ENCODE results near the gene TCAP. TPM values are rescaled to one million over a fixed set of nuclear protein-coding genes. Genes with fewer than 3 reads are reported as not detected.

The TCAP gene
- total and polyA plus RNA-seq, 10 of the 15 experiments (the other 5 are each of a cell fraction or from before 2014, with no cell fraction given) = 0.17 to 1.0 (median 0.36) TPM; not detected in 3

DNA sequence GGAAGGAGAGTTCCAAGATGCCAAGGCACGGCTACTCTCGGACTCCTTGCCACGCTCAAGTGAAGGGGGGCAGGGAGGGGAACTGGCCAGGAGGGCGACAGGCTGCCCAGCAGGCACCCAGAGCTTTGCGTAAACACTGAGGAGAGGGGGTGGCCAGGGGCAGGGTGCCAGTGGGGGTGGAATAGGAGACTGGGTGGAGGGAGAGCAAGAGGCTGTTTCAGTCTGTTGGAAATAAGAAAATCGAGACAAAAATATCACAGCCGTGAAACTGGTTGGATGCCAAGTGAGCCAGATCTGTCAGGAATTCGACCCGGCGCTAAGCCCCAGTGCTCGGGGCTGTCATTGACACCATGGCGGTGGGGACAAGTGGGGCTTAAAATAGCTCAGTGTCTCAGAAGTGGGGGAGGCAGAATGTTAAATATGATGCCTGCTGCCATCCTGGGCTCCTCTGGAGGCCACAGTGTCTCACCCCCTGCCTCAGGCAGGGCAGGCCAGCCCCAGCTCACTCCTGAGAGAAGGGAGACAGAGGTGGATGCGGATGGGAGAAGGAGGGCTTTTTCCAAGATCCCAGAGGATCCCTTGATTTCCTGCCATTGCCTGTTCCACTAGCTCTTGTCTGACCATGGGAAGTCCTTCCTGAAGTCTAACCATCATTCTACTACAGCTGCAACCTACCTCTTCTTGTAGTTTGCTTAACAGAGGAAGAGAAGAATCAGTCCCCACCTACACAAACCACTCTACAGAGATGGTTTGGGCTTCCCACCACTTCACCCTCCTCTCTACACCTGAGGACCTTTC lies 12.6 kb downstream of the TCAP start:
- Histone ChIP-seq H3K27me3 (replicated peaks in 1 of 2; ENCODE audit: control insufficient read depth in 2 of 2, insufficient read depth in 2 of 2, low read length in 1 of 2) (no peaks in the 10 kb centered on the region), H3K36me3 (ENCODE audit: control insufficient read depth in 2 of 2, insufficient read depth in 2 of 2, low read length in 1 of 2) (no peaks in the 10 kb centered on the region), H3K9me3 (replicated peaks; ENCODE audit: control insufficient read depth, insufficient read depth, low read length) (no peaks in the 10 kb centered on the region), H3K79me2 (ENCODE audit: control insufficient read depth, insufficient read depth, low read length) (no peaks in the 10 kb centered on the region), H2AFZ (ENCODE audit: control insufficient read depth, low read depth, low read length) (no peak overlapping the region), H3K4me3 (no peak overlapping the region), H4K20me1 (ENCODE audit: control insufficient read depth, insufficient read depth) (no peaks in the 10 kb centered on the region), H3K4me1 (ENCODE audit: control insufficient read depth, insufficient read depth, low read length) (peaks cover 45% of the 10 kb centered on the region), H3K9ac (ENCODE audit: control insufficient read depth, insufficient read depth, low read length) (no peak overlapping the region), H3K27ac (ENCODE audit: control insufficient read depth, insufficient read depth) (no peak overlapping the region), H3K4me2 (ENCODE audit: control insufficient read depth, insufficient read depth) (no peak overlapping the region)
- no TSS peak for BruUV-seq (replicated peaks)
- RAD21 ChIA-PET (ENCODE audit: unreplicated experiment) = no interaction called here
- in situ Hi-C loops (cut with MboI) (no loop called here), intact Hi-C loops (cut with micrococcal nuclease; ENCODE audit: unreplicated experiment) (no loop called here)
- TF ChIP-seq ZNF217 (IDR thresholded peaks at IDR 0.05) (0 out of 2 replicates have a peak, but pooled peaks have one; percentile 33), SMARCA5 (IDR thresholded peaks at IDR 0.05) (peak; percentile 25; the same call in 1 of the 2 replicates), STAT1 (conservative IDR thresholded peaks at IDR 0.05) (no peak)
- whole genome bisulfite sequencing (ENCODE audit: insufficient coverage, insufficient replicate concordance, low lambda C conversion rate, missing lambda C conversion rate) = 86% methylated on average over 13 of the region's 13 CpGs
- DNase-seq (ENCODE audit: low read depth, low spot score) = no peak
- no peak for ATAC-seq
- FAIRE-seq = no peak
- CTCF ChIA-PET = interaction anchor here (0.8 to 4.5 kb wide), 7 partner anchors 9 to 54 kb away, joined by 3 to 36 read pairs (median 3); partner anchors contain the start of genes MIEN1, PGAP3 and PNMT
- SMC1A ChIA-PET (ENCODE audit: uncharacterized antibody, unreplicated experiment) = interaction anchor here (1.1 to 1.5 kb wide), 2 partner anchors 41 to 52 kb away, joined by 3 to 4 read pairs; partner anchors contain the start of gene MIEN1
- POLR2A ChIA-PET = interaction anchor here (0.6 to 1.6 kb wide), 4 partner anchors 10 to 478 kb away, joined by 3 to 7 read pairs (median 4); partner anchors contain the start of gene PGAP3

- SMC1A ChIA-PET (ENCODE audit: uncharacterized antibody, unreplicated experiment) = interaction anchor here (0.9 to 1.5 kb wide), 3 partner anchors 40 to 115 kb away, joined by 3 to 4 read pairs (median 3); partner anchors contain the start of gene MIEN1
- Histone ChIP-seq H3K4me2 (ENCODE audit: control insufficient read depth, insufficient read depth) (no peak overlapping the region), H3K27me3 (replicated peaks in 1 of 2; ENCODE audit: control insufficient read depth in 2 of 2, insufficient read depth in 2 of 2, low read length in 1 of 2) (no peaks in the 10 kb centered on the region), H3K36me3 (ENCODE audit: control insufficient read depth in 2 of 2, insufficient read depth in 2 of 2, low read length in 1 of 2) (no peaks in the 10 kb centered on the region), H3K27ac (ENCODE audit: control insufficient read depth, insufficient read depth) (no peak overlapping the region), H3K9me3 (replicated peaks; ENCODE audit: control insufficient read depth, insufficient read depth, low read length) (no peaks in the 10 kb centered on the region), H3K4me1 (ENCODE audit: control insufficient read depth, insufficient read depth, low read length) (peaks cover 45% of the 10 kb centered on the region), H3K79me2 (ENCODE audit: control insufficient read depth, insufficient read depth, low read length) (no peaks in the 10 kb centered on the region), H2AFZ (ENCODE audit: control insufficient read depth, low read depth, low read length) (no peak overlapping the region), H4K20me1 (ENCODE audit: control insufficient read depth, insufficient read depth) (no peaks in the 10 kb centered on the region), H3K9ac (ENCODE audit: control insufficient read depth, insufficient read depth, low read length) (no peak overlapping the region), H3K4me3 (no peak overlapping the region)
- intact Hi-C loops (cut with micrococcal nuclease; ENCODE audit: unreplicated experiment) = no loop called here
- CTCF ChIA-PET = interaction anchor here (0.6 to 2.8 kb wide), 11 partner anchors 9 to 190 kb away, joined by 3 to 11 read pairs (median 3); partner anchors contain the start of genes MIEN1, PGAP3 and PNMT
- in situ Hi-C loops (cut with MboI) = no loop called here
- BruUV-seq (replicated peaks) = no TSS peak
- DNase-seq (ENCODE audit: low read depth, low spot score) = no peak
- RAD21 ChIA-PET (ENCODE audit: unreplicated experiment) = no interaction called here
- 86% methylated on average over 13 of the region's 13 CpGs for WGBS (ENCODE audit: insufficient coverage, insufficient replicate concordance, low lambda C conversion rate, missing lambda C conversion rate)
- TF ChIP-seq SUZ12 (IDR thresholded peaks at IDR 0.05; ENCODE audit: unreplicated experiment) (no peak), SMARCA5 (IDR thresholded peaks at IDR 0.05) (0 out of 2 replicates have a peak, but pooled peaks have one; percentile 0)
- POLR2A ChIA-PET = interaction anchor here (0.5 to 0.8 kb wide), 2 partner anchors 10 to 96 kb away, joined by 3 to 7 read pairs; no protein-coding TSS in a partner anchor
- ATAC-seq = no peak
- FAIRE-seq = no peak
These were observed 13.4 kb downstream of the TCAP start for GRCh38 chr17:39678340-39679116.
